CD4-positive, alpha-beta T cell treated with Interleukin-4 for 4 hours (primary cell): ENCODE measurements around the gene ZFP1.
A peak's percentile ranks its signal among the peaks of the same experiment; 100 is the strongest.

Source experiments
- DNase-seq: peaks from one replicate; pipeline ENCODE4 v3.0.0-alpha.2; 2020

The ZFP1 gene

GRCh38 chr16:75148311-75149195, at the start of gene ZFP1:
TSS of gene ZFP1 (plus strand) at chr16:75148524. CDS start at chr16:75152952, 4,428 bp downstream.
- peak; percentile 95 for DNase-seq

GRCh38 chr16:75099075-75099667, 49.2 kb upstream of the ZFP1 start:
- DNase-seq, result no peak

GRCh38 chr16:75099738-75100602, 48.4 kb upstream of the ZFP1 start:
- peak; percentile 38 for DNase-seq

- no peak for DNase-seq
Measured at GRCh38 chr16:75100603-75100990, 47.7 kb upstream of the ZFP1 start.

GRCh38 chr16:75101635-75102034, 46.7 kb upstream of the ZFP1 start:
- DNase-seq, result no peak

- no peak for DNase-seq
Measured at GRCh38 chr16:75102595-75102994, 45.7 kb upstream of the ZFP1 start.

GRCh38 chr16:75103994-75104393, 44.3 kb upstream of the ZFP1 start:
- DNase-seq, result no peak

GRCh38 chr16:75104836-75105235, 43.5 kb upstream of the ZFP1 start:
- no peak for DNase-seq

GRCh38 chr16:75105306-75106061, 42.8 kb upstream of the ZFP1 start:
- DNase-seq, result peak; percentile 16

GRCh38 chr16:75106351-75107274, 41.7 kb upstream of the ZFP1 start:
- no peak for DNase-seq

GRCh38 chr16:75107505-75107904, 40.8 kb upstream of the ZFP1 start:
- no peak for DNase-seq

- peak; percentile 75 for DNase-seq
Measured at GRCh38 chr16:75108792-75109731, 39.3 kb upstream of the ZFP1 start.

- DNase-seq, result no peak
Measured at GRCh38 chr16:75109732-75110243, 38.5 kb upstream of the ZFP1 start.

GRCh38 chr16:75110637-75111513, 37.4 kb upstream of the ZFP1 start:
- DNase-seq, result peak; percentile 74

GRCh38 chr16:75111514-75111940, 36.8 kb upstream of the ZFP1 start:
- DNase-seq, result no peak

GRCh38 chr16:75111961-75112733, 36.2 kb upstream of the ZFP1 start:
- DNase-seq, result no peak

GRCh38 chr16:75112734-75113491, 35.4 kb upstream of the ZFP1 start:
- no peak for DNase-seq
